DMS 273 treated with DMSO at 0.1 percent for 48 hours (cell line): ENCODE data around the gene PIGT.

Experiments used
- DNase-seq: peaks from one replicate; lab custom pipeline; 2025; lab: John Stamatoyannopoulos, UW

PIGT gene

GRCh38 chr20:45427236-45428149, 11.6 kb downstream of the PIGT start:
- no peak for DNase-seq

DNA sequence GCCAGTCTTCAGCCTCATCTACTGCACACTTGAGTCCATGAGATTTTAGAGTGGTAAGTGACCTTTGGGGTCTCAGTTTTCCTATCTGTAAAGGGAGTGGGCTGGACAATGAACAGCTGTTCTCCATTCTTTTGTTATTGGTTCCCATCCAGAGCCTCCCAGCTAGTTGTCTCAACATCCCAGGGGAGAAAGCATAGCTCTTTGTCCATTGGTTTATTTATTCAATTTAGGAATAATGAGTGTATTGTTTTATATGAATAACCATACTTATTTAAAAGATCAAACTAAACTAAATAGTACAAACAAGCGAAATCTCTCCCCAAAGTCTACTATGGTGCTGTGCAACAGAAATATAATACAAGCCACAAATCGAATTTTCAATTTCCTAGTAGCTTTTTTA, 13.7 kb downstream of the PIGT start:
- DNase-seq: no peak

GRCh38 chr20:45432294-45432693, 16.4 kb downstream of the PIGT start:
- DNase-seq: no peak

DNA sequence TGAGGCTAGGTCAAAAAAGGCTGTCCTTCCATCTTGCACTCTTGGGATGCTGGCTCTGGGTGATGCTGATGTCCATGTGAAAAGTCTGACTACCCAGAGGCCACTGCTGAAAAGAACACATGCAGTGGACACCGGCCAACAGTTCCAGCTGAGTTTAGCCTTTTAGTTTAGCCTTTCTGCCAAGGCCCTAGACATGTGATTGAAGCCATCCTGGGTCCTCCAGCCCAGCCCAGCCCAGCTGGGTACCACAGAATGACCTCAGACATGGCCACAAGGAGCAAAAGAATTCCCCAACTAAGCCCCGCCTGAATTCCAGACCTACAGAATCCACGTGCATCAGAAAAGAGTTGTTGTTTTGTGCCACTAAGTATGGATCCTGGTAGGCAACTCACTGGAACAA, 17.4 kb downstream of the PIGT start:
- DNase-seq: no peak

DNA sequence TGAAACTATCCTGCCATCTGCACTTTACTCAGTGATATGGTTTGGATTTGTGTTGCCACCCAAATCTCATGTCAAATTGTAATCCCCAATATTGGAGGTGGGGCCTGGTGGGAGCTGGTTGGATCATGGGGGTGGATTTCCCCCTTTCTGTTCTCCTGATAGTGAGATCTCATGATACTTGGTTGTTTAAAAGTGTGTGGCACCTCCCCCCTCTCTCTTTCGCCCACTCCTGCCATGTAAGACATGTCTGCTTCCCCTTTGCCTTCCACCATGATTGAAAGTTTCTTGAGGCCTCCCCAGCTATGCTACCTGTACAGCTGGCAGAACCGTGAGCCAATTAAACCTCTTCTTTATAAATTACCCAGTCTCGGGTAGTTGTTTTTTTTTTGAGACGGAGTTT, 18.0 kb downstream of the PIGT start:
- no peak for DNase-seq

DNA sequence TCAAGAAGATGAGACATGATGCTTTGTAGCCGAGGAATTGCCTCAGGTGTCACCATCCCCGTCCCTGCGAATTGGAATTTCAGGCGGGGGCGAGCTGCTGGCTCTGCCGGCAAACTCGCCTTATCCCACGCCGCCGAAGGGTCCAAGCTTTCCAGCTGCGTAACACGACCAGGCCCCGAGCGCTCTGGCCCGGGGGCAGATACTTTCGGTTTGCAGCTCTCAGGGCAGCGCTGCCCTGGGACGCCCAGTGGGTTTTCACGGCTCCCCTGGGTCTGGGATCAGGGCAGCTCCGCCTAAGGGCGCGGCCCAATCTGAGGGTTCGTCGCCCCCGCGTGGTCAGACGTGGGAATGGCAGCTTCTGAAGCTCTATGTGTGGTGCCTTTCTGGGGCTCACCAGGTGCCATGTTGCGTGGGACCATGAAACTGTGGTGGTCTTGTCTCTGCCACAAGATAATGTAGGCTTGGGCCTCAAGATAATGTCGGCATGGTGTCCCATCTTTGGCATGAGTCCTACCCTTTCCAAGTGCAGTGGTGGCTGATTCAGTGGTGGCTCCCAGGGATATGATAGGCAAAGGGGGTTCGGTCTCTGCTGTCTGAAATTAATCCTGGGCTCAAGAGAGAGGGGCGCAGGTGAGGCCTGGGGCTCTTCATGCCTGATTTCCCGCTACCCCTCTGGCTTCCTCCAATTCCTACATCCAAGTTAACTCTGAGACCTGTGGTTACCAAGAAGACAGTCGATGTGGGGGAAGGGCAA, 21.0 kb downstream of the PIGT start:
- DNase-seq: peak; percentile 10

DNA sequence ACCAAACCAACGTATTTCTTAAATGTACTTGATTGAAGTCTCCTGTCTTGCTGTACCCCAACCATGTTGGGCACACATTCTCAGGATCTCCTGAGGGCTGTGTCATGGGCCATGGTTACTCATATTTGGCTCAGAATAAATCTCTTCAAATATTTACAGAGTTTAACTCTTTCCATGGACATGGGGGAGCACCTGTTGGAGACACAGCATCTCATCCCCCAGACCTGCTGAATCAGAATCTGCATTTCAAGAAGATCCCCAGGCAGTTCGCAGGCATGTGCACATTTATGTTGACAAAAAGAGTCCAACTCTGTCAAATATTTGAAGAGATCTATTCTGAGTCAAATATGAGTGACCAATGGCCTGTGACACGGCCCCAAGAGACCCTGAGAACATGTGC, 24.5 kb downstream of the PIGT start:
- no peak for DNase-seq

DNA sequence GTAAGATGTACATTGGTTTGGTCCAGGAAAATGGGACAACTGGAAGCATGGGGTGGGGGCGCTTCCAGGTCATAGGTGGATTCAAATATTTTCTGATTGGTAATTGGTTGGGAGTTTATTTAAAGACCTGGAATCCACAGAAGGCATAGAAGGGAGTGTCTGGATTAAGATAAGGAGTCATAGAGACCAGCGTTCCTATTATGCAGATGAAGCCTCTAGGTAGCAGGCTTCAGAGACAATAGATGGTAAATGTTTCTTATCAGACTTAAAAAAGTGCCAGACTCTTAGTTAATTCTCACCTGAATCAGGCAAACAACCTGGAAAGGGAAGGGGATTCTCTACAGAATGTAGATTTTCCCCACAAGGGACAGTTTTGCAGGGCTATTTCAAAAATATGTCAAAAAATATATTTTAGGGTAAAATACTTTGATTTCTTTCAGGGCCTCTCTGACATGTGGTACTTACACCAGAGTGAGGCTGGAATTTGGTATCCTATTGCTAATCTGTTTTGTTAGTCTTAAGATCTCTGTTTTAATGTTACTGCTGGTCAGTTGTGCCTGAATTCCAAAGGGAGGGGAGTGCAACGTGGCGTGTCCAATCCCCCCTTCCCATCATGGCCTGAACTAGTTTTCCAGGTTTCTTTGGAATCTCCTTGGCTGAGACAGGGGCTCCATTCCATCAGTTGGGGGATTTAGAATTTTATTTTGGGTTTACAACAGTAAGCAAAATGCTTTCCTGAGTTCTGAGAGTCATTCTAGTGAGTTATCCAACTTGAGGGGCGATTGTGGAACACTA, 25.1 kb downstream of the PIGT start:
- DNase-seq: no peak

DNA sequence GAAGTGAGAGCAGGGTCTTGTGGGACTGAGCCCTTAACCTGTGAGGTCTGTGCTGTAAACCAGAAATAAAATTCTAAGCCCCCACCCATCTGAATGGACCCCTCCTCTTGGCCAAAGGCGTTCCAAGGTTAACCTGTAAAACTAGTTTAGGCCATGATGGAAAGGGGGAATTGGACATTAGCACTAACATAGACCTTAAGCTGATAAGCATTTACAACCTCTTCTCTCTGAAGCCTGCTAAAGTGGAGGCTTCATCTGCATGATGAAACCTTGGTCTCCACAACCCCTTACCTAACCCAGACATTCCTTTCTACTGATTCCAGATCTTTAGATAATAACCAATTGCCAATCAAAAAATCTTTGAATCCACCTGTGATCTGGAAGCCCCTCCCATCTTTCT, 25.8 kb downstream of the PIGT start:
- DNase-seq: no peak

GRCh38 chr20:45444050-45444449, 28.1 kb downstream of the PIGT start:
- DNase-seq: no peak

DNA sequence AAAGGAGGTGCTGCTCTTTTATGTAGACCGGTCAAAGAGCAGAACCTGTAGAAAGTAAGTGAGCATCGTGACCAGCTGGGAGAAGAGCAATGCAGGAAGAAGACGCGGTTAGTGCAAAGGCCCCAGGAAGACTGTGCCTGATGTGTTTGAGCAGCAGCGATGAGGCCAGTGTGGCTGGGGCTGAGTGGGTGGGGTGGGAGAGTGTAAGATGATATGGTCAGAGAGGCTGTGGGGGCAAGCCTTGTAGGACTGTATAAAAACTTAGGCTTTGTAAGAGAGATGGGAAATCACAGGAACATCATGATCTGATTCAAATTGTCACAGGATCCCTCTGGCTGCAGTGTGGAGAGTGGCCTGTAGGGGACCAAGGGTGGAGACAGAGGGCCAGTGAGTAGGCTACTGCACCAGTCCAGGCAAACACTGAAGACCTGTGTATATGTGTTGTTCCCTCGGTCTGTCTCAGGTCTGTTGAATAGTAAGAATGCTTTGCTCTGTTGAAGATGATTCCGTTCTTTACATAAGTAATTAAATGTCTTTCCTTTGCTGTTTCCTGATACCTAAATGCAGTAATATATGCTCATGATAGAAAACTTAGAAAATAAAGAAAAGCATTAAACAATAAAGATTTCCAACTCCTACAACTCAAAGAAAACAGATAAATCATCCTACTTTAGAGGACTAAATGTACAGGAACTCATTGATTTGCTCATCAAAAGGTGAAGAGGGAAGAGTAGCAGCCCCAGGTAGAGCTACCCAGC, 30.0 kb downstream of the PIGT start:
- DNase-seq: no peak

DNA sequence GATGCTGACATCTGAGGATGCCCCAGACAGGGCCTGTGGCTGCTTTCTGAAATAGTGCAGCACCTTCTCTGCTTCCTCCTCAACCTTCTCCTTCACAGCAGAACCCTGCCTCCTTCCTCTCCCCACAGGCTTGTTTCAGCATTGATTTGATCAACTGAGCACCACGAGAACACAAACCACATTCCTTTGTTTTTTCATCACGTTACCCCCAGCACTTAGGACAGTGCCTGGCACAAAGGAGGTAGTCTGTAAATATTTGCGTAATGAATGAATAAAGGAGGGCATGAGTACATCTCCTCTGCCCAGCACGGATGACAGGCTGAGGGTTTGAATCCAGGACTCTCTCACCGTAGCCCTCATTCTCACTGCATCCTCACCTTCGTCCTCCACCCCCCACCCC, 32.3 kb downstream of the PIGT start:
- DNase-seq: no peak

DNA sequence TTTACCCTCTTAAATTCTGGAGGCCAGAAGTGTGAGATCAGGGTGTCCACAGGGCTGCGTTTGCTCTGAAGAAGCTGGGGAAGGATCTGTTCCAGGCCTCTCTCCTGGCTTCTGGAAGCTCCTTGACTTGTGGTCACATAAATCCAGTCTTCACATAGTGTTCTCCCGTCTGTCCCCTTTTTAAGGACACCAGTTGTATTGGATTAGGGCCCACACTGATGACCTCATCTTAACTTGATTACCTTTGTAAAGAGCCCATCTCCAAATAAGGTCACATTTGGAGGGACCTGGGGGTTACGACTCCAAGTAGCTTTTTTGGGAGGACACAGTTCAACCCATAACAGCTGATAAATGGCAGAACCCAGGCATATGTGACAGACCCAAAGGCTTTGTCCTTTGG, 33.6 kb downstream of the PIGT start:
- DNase-seq: no peak

GRCh38 chr20:45450097-45450818, 34.3 kb downstream of the PIGT start:
- DNase-seq: peak; percentile 6

DNA sequence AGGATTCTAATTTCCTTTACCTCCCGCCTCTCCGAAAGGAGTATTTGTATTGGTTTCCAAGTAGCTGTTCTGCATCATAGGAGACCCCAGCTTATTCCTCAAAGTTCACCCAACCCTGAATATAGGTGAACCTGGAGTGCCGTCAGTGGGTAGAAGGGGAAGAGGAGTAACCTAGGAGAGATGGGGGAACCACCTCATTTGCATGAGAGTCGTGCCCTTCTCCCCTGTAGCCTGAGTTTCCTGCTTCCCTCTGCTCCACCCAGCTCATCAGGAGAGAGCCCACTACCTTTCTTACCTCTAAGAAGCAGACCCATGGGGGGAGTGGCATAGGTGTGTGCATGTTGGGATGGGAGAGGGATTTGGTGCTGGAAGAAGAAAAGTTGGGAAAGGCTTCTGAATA, 36.3 kb downstream of the PIGT start:
- no peak for DNase-seq

DNA sequence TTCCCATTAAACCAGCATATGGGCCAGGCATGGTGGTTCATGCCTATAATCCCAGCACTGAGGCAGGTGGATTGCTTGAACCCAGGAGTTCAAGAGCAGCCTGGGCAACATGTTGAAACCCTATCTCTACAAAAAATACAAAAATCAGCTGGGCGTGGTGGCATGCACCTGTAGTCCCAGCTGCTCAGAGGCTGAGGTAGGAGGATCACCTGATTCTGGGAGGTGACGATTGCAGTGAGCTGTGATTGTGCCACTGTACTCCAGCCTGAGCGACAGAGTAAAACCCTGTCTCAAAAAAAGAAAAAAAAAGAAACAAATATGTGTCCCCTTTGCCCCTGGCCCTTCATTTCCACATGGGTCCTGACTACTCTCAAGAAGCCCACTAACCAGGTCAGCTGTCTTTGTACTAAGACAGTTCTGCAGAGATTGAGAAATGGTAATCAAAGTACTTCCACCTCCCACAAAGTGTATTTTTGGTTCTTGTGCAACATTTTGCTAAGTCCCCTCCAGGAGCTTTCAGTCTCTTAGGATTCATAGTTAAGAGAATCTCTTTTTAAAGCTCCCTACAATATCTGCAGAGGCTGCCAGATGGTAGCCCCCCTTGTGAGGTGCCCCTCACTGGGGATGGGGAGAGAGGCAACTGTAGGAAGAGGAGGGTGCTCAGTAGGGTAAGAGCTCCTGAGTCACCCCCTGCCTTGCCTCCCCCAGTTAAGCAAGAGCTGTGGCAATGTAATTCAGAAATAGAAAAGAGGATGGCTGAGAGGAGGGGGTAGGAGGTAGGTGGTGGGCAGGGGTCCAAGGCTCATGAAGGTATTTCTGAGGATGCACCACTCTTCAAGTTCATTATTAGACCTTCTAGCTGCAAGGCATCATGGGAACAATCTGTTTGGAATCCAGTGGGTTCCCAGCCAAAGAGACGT, 37.1 kb downstream of the PIGT start:
- no peak for DNase-seq

GRCh38 chr20:45456632-45457031, 40.7 kb downstream of the PIGT start:
- DNase-seq: no peak

GRCh38 chr20:45459606-45460005, 43.7 kb downstream of the PIGT start:
- no peak for DNase-seq

GRCh38 chr20:45461225-45461624, 45.3 kb downstream of the PIGT start:
- DNase-seq: no peak
